Suppressor macrophage treated with lipopolysaccharide for 4 hours (primary cell): ENCODE measurements around the gene PTPN1.
"Not testable (repeated sequence)": the region's sequence is repeated elsewhere in the genome, so short reads cannot be mapped to it uniquely, and the experiment has no call there.

Source experiments
- DNase-seq: peaks from one replicate; pipeline ENCODE4 v3.0.0-alpha.2; 2020

The PTPN1 gene

DNA sequence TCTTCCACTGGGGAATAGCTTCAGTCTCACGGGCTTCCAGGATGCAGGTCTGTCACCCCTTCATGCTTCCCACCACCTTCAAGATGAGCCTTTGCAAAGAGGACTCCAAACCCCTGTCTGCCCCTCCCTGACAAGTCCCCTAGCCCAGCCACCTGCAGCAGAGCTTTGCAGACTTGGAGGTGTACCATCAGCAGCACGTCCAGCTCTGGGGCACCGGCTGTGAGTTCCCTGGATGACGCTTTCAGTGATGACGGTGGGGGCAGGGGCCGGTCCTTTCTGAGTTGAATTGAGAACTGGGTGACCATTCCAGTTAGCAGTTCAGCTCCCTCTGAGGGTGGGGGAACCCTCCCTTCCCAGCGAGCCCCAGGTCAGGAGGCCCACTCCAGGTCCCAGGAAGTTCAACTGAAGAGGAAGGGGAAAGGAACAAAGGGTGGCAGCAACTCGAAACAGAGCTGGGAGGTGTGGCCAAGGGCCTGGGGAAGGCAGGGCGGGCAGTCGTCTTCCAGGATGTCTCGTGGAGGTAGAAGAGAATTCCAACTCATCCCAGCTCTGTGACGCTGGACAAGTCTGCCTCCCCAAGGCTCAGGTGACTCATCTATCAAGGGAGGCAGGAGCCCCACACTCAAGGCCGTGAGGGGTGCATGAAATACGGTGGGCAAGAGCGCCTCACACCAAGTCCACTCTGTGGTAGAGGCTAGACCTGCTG lies 86.0 kb downstream of the PTPN1 start:
- DNase-seq: peak; percentile 27

- DNase-seq: no peak
These were observed 86.5 kb downstream of the PTPN1 start for GRCh38 chr20:50596694-50597021.

GRCh38 chr20:50597406-50597969 lies 87.3 kb downstream of the PTPN1 start:
- DNase-seq: no peak

DNA sequence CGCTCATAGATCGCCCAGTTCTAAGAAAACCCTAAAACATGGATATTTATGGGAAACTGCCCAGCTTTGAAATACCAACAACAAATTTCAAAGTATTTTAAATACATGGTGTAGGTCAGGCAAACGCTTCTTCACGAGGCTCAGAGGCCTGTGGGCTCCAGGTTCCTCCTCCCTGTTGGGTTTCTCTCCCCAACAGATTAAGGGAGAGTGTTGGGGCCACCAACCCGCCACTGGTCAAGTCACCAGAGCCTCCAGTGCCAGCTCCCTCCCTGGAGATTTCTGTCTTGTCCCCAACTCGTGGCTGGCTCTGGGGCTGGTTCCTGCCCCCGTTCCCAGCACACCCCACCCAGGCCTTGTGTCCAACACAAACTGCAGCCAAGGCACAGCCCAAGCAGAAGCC lies 87.9 kb downstream of the PTPN1 start:
- no peak for DNase-seq

DNA sequence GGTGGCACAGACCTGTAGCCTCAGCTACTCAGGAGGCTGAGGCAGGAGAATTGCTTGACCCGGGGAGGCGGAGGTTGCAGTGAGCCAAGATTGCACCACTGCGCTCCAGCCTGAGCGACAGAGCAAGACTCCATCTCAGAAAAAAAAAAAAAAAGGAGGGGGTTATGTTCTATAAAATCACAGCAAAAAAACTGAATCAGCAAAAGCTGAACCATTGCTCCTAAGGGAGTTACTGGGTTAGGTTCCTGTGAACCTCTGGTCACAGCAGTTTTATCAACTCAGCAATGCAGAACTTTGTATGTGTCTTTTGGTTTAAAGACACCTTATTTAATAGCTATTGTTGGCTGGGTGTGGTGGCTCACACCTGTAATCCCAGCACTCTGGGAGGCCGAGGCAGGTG lies 88.6 kb downstream of the PTPN1 start:
- DNase-seq: not testable (repeated sequence)

GRCh38 chr20:50600281-50600895 lies 90.2 kb downstream of the PTPN1 start:
- no peak for DNase-seq

- no peak for DNase-seq
These were observed 91.6 kb downstream of the PTPN1 start for GRCh38 chr20:50601511-50602431.

- DNase-seq: no peak
These were observed 92.4 kb downstream of the PTPN1 start for GRCh38 chr20:50602432-50603088.

DNA sequence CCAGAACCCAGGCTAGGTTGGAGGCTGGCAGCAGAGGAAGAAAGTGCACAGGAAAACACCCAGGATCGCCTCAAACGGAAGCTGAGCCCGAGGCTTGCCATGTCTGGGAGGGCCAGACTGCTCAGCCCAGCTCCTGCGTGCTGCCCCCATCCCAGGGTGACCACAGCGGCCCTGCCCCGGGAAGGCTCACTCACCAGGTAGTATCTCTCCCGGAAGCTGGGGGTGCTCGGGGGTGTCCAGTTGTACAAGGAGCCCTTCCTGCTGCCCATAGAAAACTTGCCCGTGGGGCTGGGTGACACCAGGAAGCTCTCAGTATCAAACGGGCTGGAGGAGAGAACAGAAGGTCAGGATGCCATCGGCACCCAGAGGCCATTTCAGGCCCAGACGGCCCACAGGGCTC lies 94.3 kb downstream of the PTPN1 start:
- no peak for DNase-seq

DNA sequence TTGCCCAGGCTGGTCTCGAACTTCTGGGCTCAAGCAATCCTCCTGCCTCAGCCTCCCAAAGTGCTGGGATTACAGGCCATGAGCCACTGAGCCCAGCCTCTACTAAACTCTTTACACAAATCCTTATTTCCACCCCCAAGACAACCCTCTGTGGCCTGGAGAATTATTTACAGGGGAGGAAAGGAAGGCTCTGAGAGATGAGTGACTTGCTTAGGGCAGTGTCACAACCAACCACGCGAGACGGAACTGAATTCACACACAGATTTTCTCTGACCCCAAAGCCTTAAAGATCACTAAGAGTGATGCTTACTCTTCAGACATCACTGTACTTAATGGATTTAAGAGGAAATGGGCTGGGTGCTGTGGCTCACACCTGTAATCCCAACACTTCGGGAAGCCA lies 95.0 kb downstream of the PTPN1 start:
- no peak for DNase-seq

DNA sequence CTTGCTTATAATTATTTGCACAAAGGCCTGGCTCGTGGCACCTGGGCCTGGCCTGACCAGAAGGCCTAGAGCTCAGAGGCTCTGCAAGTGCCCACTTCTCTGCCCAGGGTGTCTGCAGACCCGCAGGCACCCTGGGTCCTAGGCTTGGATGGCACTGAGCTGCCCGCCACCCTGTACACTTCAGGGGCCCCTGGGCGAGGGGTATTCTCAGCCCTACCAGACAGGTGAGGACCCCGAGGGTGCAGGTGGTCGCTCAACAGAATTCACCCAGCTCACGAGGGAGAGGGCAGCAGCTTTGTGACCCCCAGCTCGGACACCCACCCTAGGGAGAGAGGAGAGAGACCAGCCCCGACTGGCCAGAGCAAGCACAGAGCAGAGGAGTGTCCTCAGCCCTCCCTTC lies 97.3 kb downstream of the PTPN1 start:
- DNase-seq: no peak

DNA sequence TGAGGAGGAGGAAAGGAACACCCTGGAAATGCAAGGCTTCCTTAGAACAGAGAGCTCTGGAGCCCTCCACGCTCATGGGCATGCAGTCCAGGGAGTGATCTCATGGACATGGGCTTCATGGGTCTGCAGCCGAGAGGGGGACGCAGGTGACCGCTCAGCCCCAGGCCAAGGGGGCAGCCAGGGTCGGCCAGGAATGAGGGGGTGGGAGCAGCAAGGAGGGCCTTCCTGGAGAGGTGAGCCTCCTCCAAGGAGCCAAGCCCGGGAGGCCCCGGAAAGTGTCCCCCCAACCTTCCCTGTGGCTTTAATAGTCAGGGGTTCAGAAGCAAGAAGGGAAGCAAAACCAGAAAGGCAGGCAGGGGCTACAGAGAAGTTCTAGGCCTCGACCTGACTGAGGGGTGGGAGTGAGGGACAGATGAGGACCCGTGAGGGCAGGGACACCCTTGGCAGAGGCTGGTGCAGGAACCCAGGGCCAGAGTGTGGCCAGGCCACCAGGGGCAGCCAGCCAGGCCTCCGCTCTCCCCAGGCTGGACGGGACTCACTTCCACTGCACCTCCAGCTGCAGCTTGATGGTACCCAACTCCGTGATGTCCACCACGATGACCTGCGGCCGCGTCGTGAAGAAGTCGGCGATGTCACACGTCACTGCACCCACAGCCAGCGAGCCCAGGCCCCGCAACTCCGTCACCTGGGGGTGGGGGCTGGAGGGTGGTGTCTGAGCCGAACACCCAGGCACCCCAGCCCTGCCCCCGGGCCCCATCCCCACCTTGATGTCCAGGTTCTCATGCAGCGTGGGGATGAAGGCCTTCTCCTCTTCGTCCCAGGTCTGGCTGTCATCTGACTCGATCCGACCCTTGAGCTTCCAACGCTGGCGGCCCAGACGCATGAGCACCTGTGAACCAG lies 97.9 kb downstream of the PTPN1 start:
- DNase-seq: no peak

GRCh38 chr20:50608750-50609104 lies 98.5 kb downstream of the PTPN1 start:
- no peak for DNase-seq

GRCh38 chr20:50609438-50609989 lies 99.3 kb downstream of the PTPN1 start:
- no peak for DNase-seq

GRCh38 chr20:50610212-50610718 lies 100.1 kb downstream of the PTPN1 start:
- no peak for DNase-seq

DNA sequence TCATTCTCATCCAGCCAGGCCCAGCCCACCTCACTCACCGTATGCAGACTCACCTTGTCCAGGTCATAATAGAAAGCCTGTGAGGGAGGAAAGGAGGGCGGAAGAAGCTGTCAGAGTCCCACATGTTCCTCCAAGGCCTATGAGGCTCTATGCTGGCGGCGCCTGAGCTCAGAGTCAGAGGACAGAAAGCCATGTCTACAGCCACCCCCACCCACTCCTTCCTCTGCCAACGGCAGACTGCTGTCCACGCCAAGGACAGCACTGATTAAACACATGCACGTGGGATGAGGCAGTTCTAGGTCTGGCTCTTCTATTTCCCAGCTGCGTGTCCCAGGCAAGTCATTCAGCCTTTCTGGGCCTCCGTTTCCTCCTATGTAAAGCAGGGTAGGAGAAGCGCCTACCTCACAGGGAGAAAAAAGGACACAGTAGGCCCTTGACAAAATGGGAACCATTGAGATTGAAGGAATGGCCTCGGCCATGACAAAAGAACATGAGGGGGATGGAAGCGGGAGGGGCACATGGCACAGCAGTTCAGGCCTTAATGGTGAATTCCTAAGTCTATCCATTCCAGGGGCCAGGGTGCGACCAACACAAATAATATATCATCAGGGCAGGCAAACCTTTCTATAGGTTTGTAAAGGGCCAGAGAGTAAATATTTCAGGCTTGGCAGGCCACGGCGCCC lies 101.1 kb downstream of the PTPN1 start:
- no peak for DNase-seq

DNA sequence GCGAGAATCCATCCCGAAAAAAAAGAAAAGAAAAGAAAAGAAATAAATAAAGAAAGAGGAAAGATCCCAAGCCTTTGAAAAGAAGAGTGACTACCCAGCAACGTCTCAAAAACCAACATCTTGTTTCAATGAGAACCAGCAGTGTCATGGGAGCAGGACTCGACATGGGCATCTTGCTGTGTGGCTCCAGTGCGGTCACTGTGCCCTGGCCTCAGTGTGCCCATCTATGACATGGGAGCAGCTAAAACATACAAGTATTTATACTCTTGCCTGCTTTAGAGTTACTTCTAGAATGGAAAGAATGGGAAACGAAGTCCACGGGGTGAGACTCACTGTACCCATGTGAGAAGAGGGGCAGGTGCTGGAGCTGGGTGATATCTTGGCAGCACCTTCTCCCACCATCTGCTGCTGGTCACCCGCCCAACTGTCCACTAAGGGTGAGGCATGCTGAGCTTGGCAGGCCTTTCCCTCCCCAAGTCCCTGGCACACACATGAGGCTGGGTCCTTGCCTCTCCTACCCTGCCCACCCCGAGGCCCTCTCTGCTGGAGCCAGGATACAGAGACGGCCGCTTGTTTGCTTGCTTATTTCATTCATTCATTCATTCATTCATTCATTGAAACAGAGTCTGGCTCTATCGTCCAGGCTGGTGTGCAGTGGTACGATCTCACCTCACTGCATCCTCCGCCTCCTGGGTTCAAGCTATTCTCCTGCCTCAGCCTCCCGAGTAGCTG lies 103.4 kb downstream of the PTPN1 start:
- DNase-seq: no peak

GRCh38 chr20:50615407-50615806 lies 105.2 kb downstream of the PTPN1 start:
- DNase-seq: no peak

GRCh38 chr20:50617022-50617421 lies 106.8 kb downstream of the PTPN1 start:
- DNase-seq: no peak

GRCh38 chr20:50618537-50618936 lies 108.4 kb downstream of the PTPN1 start:
- DNase-seq: no peak
